Sigmoid colon (tissue), 3 donors: Measurements from ENCODE around the gene NHERF2.

ENCODE experiments used
- CTCF ChIP-seq, 4 experiments: fragments of 450-650 bp in 3 of 4; fragments of 200-600 bp in 1 of 4; IDR thresholded peaks; one replicate each; pipeline ENCODE4 v1.5.1; 2016 to 2019; ENCODE audit warnings: antibody characterized with exemption in 4 of 4, mild to moderate bottlenecking in 3 of 4, moderate library complexity in 2 of 4
- POLR2A ChIP-seq, 2 donors: fragments of 450-650 bp; IDR thresholded peaks; one replicate each; pipeline ENCODE4 v1.6.1; 2016; ENCODE audit warnings: antibody characterized with exemption in 2 of 2, mild to moderate bottlenecking in 2 of 2, moderate library complexity in 2 of 2

GRCh38 chr16:1998852-1999801 is 27.6 kb upstream of the NHERF2 start:
- TF ChIP-seq CTCF (IDR thresholded peaks at IDR 0.05) (no peak), POLR2A (IDR thresholded peaks at IDR 0.05) (no peak)
